GM21423 (cell line): ENCODE measurements around the gene UBA1.

Experiments
- ATAC-seq: cut with Tn5 transposase; IDR thresholded peaks from one replicate; pipeline ENCODE4 v1.9.1; 2021; ENCODE audit warnings: mild to moderate bottlenecking, moderate library complexity; ENCODE audit not compliant: unreplicated experiment

UBA1 gene

GRCh38 chrX:47169726-47170515 is 23.7 kb upstream of the UBA1 start:
- ATAC-seq = no peak

- ATAC-seq = no peak
Observed at GRCh38 chrX:47170861-47171692, 22.6 kb upstream of the UBA1 start.

GRCh38 chrX:47171996-47172395 is 21.6 kb upstream of the UBA1 start:
- no peak for ATAC-seq

- no peak for ATAC-seq
Observed at GRCh38 chrX:47172549-47172948, 21.1 kb upstream of the UBA1 start.

- no peak for ATAC-seq
Observed at GRCh38 chrX:47172971-47173792, 20.4 kb upstream of the UBA1 start.

- ATAC-seq = no peak
Observed at GRCh38 chrX:47174376-47174775, 19.3 kb upstream of the UBA1 start.

- ATAC-seq = no peak
Observed at GRCh38 chrX:47174846-47175587, 18.6 kb upstream of the UBA1 start.

- no peak for ATAC-seq
Observed at GRCh38 chrX:47175588-47175980, 18.0 kb upstream of the UBA1 start.

- no peak for ATAC-seq
Observed at GRCh38 chrX:47176101-47176740, 17.4 kb upstream of the UBA1 start.

- ATAC-seq = no peak
Observed at GRCh38 chrX:47177079-47177478, 16.6 kb upstream of the UBA1 start.

- ATAC-seq = no peak
Observed at GRCh38 chrX:47178337-47178736, 15.3 kb upstream of the UBA1 start.

GRCh38 chrX:47179221-47179927 is 14.3 kb upstream of the UBA1 start:
- ATAC-seq = no peak

- no peak for ATAC-seq
Observed at GRCh38 chrX:47179928-47180255, 13.7 kb upstream of the UBA1 start.

- no peak for ATAC-seq
Observed at GRCh38 chrX:47180346-47180745, 13.3 kb upstream of the UBA1 start.

- no peak for ATAC-seq
Observed at GRCh38 chrX:47181301-47181700, 12.3 kb upstream of the UBA1 start.

- ATAC-seq = no peak
Observed at GRCh38 chrX:47182106-47182700, 11.4 kb upstream of the UBA1 start.

GRCh38 chrX:47184486-47184885 is 9.1 kb upstream of the UBA1 start:
- ATAC-seq = no peak

- ATAC-seq = no peak
Observed at GRCh38 chrX:47185241-47185640, 8.4 kb upstream of the UBA1 start.

GRCh38 chrX:47186096-47186740 is 7.4 kb upstream of the UBA1 start:
- no peak for ATAC-seq
